HG02943 (cell line): ENCODE results near the gene ATG12.
"Not testable (repeated sequence)": the region's sequence is repeated elsewhere in the genome, so short reads cannot be mapped to it uniquely, and the experiment has no call there.

ENCODE experiments used
- ATAC-seq: cut with Tn5 transposase; IDR thresholded peaks from one replicate; pipeline ENCODE4 v1.9.1; 2021; ENCODE audit warnings: mild to moderate bottlenecking, low read depth, moderate library complexity; ENCODE audit not compliant: unreplicated experiment

Gene ATG12

DNA sequence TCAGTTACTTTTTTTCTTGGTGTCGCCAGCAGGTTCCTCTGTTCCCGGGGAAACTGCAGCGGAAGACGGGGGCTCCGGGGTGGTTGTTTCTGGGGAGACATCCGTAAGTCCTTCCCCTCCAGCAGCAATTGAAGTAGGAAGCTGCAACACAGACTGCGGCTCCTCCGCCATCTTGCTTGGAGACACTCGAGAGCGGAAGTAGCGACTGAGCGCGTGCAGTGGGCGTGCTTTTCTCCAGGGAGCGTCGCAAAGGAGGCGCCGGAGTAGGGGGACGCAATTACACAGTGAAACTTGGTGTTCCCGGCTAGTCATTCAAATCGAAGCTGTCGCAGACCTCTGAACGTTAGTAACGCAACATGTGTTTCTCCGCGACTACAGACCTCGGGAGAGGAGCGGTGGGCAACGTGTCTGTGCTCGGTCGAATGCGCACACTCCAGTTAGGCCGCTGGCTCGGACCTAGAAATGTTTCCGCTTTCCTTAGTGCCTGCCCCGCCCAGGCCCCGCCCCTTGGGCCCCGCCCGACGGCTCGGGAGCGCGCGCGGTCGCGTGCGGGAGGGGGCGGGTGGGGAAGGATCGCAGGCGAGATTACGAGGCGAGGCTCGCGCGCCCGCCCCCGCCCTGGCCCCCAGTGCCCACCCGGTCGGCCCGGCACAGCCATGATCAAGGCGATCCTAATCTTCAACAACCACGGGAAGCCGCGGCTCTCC is at the start of gene ATG12, which contains the start of gene AP3S1:
Gene ATG12 (minus strand): TSS at position 184 of the 707 bp plus-strand sequence. CDS start 13 bp downstream, at position 171.
Gene AP3S1 (plus strand): TSS at position 554 of the 707 bp plus-strand sequence. CDS start 103 bp downstream, at position 657.
- peak; percentile 78 for ATAC-seq

DNA sequence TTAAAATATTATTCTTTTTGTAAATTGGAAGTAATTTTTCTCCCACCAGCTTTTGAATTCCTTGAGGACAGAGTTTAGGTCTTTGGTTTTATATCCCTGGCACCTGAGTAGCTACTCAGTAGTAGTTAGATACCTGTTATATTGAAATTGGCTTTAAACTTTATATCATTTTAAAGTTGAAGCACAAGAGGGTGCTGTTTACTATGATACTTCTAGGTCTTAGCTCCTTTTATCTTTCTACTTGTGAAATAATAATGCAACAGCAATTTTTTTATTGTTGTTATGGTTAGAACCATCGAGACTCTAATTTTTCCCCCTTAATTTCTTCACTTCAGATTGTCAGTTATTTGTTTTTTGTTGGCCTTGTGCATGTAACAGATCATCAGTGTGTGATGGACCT is 46.7 kb upstream of the ATG12 start:
- no peak for ATAC-seq

DNA sequence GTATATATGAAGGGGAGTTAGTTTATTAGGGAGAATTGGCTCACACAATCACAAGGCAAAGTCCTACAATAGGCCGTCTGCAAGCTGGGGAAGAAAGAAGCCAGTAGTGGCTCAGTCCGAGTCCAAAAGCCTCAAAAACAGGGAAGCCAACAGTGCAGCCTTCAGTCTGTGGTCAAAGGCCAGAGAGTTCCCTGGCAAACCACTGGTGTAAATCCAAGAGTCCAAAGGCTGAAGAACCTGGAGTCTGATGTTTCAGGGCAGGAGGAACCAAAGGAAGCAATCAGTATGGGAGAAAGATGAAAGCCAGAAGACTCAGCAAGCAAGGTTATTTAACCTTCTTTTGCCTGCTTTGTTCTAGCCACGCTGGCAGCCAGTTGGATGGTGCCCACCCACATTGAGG is 43.8 kb upstream of the ATG12 start:
- not testable (repeated sequence) for ATAC-seq

DNA sequence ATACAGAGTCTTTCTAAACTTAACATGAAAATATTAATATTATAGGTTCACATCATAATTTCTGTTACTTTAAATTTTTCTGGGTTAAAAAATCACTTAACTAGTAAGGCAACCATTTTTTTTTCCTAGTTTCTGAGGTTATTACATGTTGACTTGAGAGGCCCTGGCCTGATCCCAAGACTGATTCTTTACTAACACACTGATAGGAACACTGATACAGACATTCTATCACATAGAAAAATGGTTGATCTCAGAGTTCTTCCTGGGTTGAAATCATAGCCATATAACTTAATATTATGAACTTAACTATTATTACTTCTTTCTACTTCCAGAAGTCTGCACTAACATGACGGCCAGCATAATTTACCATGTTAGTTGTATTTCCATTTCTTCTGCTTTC is 43.3 kb upstream of the ATG12 start:
- no peak for ATAC-seq

DNA sequence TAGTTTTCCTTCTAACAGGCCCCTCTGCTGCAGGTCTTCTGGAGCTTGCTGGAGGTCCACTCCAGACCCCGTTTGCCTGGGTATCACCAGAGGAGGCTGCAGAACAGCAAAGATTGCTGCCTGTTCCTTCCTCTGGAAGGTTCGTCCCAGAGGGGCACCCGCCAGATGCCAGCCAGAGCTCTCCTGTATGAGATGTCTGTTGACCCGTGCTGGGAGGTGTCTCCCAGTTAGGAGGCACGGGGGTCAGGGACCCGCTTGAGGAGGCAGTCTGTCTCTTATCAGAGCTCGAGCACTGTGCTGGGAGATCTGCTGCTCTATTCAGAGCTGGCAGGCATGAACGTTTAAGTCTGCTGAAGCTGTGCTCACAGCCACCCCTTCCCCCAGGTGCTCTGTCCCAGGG is 41.1 kb upstream of the ATG12 start:
- ATAC-seq, result not testable (repeated sequence)

DNA sequence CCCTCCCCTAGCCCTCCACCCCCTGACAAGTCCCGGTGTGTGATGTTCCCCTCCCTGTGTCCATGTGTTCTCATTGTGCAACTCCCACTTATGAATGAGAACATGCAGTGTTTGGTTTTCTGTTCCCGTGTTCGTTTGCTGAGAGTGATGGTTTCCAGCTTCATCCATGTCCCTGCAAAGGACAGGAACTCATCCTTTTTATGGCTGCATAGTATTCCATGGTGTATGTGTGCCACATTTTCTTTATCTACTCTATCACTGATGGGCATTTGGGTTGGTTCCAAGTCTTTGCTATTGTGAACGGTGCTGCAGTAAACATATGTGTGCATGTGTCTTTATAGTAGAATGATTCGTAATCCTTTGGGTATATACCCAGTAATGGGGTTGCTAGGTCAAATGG is 36.0 kb upstream of the ATG12 start:
- ATAC-seq, result not testable (repeated sequence)

DNA sequence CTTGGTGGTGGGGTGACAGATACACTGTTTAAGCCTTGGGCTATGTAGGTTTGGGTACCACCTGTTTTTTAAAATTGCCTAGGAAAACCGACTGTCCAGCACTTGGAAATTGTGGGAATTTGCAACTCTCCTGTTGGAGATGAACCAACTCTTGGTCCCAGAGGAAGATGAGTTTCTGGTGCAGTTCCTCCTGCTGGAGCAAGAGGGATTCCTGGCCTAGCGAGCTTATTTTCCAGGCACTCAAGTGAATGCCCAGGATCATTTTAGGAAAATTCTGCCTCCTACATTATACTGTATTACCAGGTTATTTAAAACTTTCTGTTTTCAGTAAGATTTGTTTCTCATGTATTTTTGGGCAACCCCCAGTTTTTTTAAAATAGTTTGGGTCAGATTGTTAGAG is 34.1 kb upstream of the ATG12 start:
- no peak for ATAC-seq

DNA sequence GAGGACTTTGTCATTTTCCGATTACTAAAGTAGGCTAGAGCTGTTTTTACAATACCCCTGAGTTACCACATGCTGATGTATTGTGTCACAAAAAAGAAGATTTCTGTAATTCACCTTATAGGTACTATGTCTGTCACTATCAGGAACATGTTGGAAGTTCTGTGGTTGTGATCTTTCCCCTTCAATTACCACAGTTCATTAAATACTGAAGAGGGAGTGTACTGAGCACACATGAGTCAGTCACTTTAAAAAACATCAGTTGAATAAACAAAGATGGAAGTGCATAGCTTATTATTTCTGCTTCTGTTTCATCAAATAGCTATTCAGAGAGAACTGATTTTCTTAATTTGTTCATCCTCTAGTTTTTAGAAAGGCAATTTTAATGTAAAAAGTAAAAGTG is 32.0 kb upstream of the ATG12 start:
- ATAC-seq, result no peak

DNA sequence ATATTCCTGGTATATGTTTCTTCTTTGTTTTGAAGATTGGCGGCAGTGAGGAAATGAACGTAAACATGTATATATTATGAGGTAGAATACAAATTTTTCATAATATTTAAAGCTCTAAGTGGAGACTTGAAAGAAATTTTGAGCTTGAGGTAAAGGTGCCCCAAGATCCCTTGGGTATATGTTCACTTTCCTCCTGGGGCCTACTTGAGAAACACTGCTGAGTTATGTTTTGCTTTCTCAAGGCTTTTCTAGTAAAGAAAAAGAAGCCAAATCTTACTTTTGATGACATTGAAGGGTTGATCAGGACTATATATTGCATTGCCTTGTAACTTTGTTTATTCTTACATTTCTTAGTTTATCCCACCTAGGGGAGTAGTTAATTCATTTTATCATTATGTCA is 31.1 kb upstream of the ATG12 start:
- no peak for ATAC-seq

DNA sequence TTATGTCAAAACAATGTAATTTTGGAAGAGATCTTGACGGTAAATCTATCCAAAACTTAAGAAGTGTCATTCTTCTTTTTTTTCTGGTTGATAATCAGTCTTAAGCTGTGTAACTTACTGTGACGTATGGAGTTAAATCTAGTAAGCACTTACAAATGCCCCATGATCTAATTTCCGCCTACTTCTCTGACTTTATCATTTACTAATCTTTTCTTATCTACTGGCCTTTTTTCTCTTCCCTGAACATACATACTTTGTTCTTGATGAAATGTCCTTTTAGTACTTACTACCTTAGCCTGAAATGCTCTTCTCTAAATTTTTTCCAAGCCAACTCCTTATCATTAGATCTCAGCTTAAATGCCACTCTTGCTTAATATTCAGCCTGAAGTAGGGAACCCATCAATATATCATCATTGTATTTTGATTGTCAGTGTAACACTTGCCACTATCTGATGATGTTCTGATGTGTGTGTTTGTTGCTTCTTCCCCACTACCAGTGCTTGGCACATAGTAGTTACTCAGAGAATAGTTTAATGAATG is 28.0 kb upstream of the ATG12 start:
- no peak for ATAC-seq

DNA sequence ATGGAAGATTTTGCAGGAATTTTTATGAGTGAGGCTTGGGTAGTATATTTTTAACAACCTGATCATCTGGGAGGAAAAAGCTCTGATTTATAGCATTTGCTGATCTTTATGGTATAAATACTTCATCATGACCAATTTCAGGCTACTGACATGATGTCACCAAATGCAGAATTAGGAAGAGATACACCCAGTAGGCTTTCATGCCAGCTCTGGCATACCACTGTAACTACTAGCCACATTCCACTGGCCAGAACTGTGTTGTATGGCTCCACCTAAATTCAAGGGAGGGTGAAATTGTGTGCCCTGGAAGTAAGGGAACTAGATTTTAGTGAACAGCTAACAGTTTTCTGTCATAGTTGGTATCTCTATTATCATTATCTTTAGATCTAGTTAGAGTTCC is 18.0 kb upstream of the ATG12 start:
- no peak for ATAC-seq

DNA sequence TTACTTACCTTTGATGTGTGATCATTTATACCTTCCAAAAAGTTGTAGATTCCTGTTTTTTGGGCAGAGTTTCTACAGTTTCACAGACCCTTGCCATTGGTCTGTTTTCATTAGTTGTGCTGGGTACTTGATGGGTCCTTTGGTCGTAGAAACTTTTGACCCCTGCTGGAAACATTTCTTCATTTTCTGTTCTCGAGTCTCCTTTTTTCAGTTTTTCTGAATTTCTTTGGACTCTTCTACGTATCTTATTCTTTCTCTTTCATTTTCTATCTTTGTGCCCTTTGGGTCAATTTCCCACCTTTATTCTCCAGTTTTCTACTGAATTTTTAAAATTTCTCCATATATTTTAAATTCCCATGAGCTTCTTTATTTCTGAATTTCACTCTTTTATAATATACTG is 17.0 kb upstream of the ATG12 start:
- no peak for ATAC-seq

DNA sequence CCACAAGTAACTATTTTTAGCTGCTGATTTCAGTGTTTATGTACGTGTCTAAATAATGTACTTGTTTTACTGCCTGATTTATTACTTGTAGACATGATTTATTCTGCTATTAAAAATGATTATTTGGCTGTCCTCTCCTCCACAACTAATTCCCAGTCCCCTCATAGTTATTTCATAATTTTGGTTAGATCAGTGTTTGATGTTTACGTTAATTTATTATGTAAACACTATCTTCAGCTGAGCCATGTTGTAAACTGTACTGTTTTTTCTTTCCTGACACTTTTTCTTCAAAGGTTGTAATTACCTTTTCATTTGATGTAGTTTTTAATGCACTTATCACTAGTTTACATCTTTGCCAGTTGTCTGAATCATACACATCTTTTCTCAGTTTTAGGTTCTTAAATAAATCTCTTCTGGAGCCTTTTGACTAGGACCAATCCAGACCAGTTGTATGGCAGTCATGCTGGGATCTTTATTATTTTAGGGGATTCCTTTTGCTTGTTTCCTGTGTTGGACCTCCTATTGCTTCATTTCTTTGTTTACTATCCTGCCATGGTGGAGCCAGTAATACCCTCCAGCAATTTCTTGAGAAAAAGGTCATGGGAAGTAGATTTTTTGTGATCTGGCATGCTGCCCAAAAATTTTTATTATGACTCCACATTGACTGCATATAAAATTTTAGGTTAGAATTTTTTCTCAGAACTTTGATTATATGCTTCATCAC is 16.4 kb upstream of the ATG12 start:
- no peak for ATAC-seq

DNA sequence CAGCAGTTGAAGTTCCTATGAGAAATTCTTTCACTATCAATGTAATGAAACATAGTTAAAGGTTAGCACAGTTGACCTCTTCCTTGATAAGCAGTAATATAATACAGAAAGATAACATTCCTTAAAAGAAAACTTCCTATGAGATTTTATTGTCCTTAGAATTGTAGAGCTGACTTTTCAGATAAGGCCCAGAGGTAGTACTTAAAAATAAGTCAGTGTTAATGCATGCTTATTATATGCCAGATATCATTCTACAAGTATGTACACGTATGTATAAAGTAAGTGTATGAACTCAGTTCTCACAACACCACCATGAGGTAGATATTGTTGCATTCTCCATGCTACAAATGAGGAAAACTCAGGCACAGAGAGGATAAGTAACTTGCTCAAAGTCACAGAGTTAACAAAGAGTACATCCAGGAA is 15.7 kb upstream of the ATG12 start:
- no peak for ATAC-seq

DNA sequence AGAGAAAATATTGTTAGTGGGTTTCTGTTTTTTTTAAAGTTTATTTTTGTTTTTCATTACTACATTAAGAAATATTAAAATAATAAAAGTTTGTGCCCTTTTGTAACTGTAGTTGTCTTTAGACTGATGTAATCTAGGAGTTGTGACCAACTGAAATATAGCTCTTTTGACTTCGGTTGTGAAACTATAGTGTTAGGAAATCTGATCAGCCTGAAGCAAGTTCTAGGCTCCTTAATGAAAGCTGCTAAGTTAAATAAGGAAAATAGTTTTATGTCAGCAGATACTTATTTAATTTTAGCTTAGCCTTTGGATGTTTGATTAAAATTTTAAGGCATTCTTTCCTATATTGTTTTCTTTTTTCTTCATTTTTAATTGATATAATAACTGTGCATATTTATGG is 14.6 kb upstream of the ATG12 start:
- no peak for ATAC-seq

DNA sequence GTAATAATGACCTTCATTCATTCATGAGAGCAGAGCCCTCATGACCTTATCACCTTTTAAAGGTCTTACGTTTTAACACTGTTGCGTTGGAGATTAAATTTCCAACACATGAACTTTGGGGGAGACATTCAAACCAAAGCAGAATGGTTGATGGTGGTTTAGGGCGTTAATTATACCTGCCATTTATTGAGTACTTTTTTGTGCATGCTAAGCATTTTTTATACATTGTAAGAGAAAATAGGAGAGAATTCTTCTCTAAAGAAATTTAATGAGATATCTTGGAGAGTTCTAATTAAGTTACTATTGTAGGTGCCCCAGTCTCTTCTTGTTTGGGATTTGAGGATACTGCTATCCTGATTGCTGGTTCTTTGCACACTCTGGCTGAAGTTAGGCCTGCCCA is 12.8 kb upstream of the ATG12 start:
- no peak for ATAC-seq

DNA sequence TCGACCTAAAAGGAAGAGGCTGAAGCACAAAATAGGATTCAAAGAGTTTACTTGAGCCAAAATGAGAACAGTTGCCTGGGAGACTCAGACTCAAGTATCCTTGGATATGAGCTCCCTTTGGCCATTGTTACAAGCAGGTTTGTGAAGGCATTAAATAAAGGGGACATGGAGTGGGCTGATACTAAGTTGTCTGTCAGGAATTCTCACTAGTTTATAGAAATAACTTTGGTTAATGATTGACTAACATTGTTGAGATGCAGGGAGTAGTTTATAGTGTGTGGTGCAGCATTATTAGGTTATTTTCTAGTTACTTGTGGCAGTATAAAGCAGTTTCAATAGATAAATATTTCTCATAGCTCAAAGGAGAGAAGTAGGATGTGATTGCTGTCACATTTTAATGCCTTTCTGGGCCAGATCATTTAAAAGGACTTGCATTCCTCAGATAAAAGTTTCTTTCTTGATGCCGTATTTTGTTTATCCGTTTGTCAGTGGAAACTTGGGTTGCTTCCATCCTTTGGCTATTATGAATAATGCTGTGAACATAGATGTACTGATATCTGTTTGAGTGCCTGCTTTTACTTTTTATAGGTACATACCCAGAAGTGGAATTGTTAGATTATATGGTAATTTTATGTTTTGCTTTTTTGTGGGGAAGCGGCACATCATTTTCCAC is 9.5 kb upstream of the ATG12 start:
- no peak for ATAC-seq

DNA sequence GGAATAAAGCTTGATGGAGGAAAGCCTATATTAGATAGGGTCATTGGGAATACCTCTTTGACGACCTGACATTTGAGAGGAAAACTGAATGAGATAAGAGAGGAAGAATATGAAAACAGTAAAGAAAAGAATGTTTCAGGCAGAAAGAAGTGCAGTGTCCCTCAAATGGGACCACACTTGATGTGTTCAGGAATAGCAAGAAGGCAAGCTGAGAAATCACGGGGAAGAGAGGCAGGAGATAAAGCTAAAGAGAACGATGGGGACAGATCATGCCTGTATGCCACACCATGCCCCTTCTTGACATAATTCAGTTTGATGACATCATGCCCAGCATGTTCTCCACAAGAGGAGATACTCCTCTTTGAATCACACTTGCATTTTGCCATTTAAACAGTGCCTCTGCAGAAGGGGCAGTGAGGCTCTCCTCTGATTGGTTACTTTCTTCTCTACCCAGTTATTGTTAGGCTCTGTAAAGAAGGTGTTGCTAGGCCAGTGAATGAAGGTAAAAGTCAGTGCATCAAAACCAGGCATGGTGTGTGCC is 8.0 kb upstream of the ATG12 start:
- no peak for ATAC-seq

DNA sequence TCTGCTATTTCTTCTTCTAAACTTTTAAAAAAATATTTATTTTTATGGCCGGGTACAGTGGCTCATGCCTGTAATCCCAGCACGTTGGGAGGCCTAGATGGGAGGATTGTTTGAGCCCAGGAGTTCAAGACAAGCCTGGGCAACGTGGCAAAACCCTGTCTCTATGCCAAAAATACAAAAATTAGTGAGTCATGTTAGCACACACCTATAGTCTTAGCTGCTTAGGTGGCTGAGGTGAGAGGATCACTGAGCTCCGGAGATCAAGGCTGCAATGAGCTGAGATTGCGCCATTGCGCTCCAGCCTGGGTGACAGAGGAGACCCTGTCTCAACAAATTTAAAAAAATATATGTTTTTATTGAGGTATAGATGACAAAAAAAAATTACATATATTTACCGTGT is 5.9 kb upstream of the ATG12 start:
- ATAC-seq, result no peak

DNA sequence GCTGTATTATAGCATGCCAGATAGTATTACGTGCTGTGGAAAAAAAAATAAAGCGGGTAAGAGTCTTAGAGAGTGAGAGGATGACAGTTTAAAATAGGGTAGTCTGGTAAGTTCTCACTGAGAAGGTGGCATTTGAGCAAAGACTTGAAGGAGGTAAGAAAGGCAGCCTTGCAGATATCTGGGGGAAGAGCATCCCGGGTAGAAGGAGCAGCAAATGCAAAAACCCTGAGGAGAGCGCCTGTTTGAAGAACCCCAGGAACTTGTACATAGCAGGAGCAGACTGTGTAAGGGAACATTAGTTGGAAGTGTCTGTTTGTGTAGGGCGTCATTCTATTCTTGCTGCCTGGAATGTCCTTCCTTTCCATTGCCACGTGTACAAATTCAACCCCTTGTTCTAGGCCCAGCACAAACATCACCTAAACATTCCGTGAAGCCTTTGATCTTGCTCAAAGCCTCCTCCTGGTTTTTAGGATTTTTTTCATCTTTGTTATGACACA is 3.0 kb upstream of the ATG12 start:
- ATAC-seq, result no peak
